GM19025 (cell line): Measurements from ENCODE around the gene RHEB.

Experiments
- ATAC-seq: cut with Tn5 transposase; IDR thresholded peaks from one replicate; pipeline ENCODE4 v1.9.1; 2021; ENCODE audit warnings: mild to moderate bottlenecking, low read depth, moderate library complexity; ENCODE audit not compliant: unreplicated experiment

The RHEB gene

GRCh38 chr7:151423936-151424335 is 95.8 kb downstream of the RHEB start:
- ATAC-seq = no peak

GRCh38 chr7:151423226-151423625 is 96.5 kb downstream of the RHEB start:
- no peak for ATAC-seq

DNA sequence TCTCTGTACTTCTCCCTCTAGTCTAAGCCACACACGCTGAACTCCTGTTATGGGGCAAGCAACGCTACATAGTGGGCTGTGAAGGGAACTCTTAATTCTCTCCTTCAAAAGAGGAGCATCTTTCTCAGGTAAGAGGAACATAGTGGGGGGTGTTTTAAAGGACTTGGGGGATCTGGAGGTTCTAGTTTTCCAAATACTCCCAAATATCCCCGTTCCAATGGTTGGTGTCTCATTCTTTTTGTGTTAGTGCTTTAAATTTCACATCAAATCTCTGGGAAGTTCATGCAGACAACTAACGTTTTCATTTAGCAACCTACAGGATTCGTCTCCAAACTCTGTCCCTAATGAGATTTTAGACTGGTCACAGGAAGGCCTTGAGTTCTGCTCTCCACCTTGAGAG is 97.5 kb downstream of the RHEB start:
- no peak for ATAC-seq

DNA sequence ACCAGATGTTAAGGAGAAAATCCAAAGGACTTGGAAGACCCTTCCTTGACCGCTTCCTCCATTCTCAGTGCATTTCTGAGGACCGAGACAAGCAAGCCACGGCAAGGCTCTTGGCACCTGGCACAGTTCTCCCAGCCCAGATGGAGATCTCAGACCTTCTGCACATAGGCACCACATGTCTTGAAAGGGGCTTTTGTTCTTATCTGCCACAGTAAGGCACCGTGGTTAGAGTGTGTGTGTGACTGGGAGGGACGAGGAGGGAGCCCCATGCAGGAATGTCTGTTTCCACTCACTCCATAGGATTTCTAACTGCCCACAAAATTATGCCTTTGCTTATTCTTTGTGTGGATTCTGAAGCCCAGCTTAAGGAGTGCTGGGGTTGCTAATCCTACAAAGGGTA is 99.6 kb downstream of the RHEB start:
- no peak for ATAC-seq

- no peak for ATAC-seq
Observed at GRCh38 chr7:151416941-151417315, 102.8 kb downstream of the RHEB start.

- no peak for ATAC-seq
Observed at GRCh38 chr7:151416112-151416940, 103.4 kb downstream of the RHEB start.
